Measurements from ENCODE around the gene KCNJ1. TPM values are rescaled to one million over a fixed set of nuclear protein-coding genes. Genes with fewer than 3 reads are reported as not detected.

KCNJ1 gene
- total and polyA plus RNA-seq, 9 of the 15 experiments (the other 6 are each of a cell fraction or from before 2014, with no cell fraction given), result not detected

DNA sequence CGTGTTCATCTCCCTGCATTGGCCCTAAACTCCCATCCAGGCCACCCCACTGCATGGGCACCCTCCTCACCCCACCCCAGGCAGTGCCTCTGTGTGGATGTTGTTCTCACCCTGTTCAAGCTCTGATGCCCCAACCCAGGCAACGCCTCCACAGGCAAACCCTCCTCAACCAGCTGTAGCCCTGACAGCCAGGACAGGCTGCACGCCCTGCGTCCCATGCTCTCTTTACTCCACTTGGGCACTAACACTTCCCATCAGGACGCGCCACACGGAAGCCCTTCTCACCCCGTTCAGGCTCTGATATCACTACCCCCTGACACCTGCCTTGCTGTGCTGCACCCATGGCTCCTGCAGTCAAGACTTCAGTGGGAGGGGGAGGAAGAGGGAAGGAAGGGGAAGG lies 47.9 kb downstream of the KCNJ1 start:
- no peak overlapping the region for H3K9ac ChIP-seq (ENCODE audit: insufficient read depth in 1 of 2, low read depth in 2 of 2, low read length in 2 of 2)
- no TSS peak for BruUV-seq (replicated peaks)
- intact Hi-C loops (cut with micrococcal nuclease), result no loop called here
- ATAC-seq (no peak), FAIRE-seq (no peak), DNase-seq (ENCODE audit: extremely low read depth in 1 of 4, low spot score in 3 of 4) (no peak)
- H3K4me2 ChIP-seq (ENCODE audit: insufficient read depth, low read length), result no peak overlapping the region
- no peak overlapping the region for H3K27ac ChIP-seq (ENCODE audit: extremely low read depth, low read depth, low read length)
- in situ Hi-C loops (cut with MboI), result no loop called here
- H3K4me3 ChIP-seq, result no peak overlapping the region
- no peak overlapping the region for H2AFZ ChIP-seq (ENCODE audit: low read depth, low read length)
- WGBS (ENCODE audit: insufficient coverage, low coverage, missing lambda C conversion rate), result 0% methylated on average over 8 of the region's 8 CpGs
- no peaks in the 10 kb centered on the region for H3K9me1 ChIP-seq (ENCODE audit: control insufficient read depth, insufficient read depth, low read length)
- ChIA-PET POLR2A (no interaction called here), CTCF (ENCODE audit: low intra/inter-chr PET ratio) (no interaction called here)
- no peaks in the 10 kb centered on the region for H4K20me1 ChIP-seq (replicated peaks; ENCODE audit: control insufficient read depth, insufficient read depth, low read length)
- H3K27me3 ChIP-seq (ENCODE audit: control insufficient read depth in 2 of 2, insufficient read depth in 2 of 2, low read length in 2 of 2), result peaks cover 5 to 9% of the 10 kb centered on the region in 2 experiments; a peak in 3 of 5 replicates
- H3K4me1 ChIP-seq (replicated peaks in 1 of 2; ENCODE audit: control insufficient read depth in 2 of 2, insufficient read depth in 2 of 2, low read length in 2 of 2), result no peaks in the 10 kb centered on the region
- no peaks in the 10 kb centered on the region for H3K79me2 ChIP-seq (ENCODE audit: control insufficient read depth, insufficient read depth, low read length)
- H3K36me3 ChIP-seq (ENCODE audit: control insufficient read depth, insufficient read depth, low read length), result no peaks in the 10 kb centered on the region
- H3K9me3 ChIP-seq (replicated peaks; ENCODE audit: control insufficient read depth, insufficient read depth, low read depth, low read length), result no peaks in the 10 kb centered on the region
- TF ChIP-seq POLR2G (IDR thresholded peaks at IDR 0.05; ENCODE audit: low read depth, low read length), result no peak
- TF ChIP-seq, protein P1, sequence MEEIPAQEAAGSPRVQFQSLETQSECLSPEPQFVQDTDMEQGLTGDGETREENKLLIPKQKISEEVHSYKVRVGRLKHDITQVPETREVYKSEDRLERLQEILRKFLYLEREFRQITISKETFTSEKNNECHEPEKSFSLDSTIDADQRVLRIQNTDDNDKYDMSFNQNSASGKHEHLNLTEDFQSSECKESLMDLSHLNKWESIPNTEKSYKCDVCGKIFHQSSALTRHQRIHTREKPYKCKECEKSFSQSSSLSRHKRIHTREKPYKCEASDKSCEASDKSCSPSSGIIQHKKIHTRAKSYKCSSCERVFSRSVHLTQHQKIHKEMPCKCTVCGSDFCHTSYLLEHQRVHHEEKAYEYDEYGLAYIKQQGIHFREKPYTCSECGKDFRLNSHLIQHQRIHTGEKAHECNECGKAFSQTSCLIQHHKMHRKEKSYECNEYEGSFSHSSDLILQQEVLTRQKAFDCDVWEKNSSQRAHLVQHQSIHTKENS (CRISPR knock-in tag; IDR thresholded peaks at IDR 0.05), result no peak
- no peak for TF ChIP-seq HLTF (IDR thresholded peaks at IDR 0.05)
- TF ChIP-seq, protein P2, sequence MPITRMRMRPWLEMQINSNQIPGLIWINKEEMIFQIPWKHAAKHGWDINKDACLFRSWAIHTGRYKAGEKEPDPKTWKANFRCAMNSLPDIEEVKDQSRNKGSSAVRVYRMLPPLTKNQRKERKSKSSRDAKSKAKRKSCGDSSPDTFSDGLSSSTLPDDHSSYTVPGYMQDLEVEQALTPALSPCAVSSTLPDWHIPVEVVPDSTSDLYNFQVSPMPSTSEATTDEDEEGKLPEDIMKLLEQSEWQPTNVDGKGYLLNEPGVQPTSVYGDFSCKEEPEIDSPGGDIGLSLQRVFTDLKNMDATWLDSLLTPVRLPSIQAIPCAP (CRISPR knock-in tag; IDR thresholded peaks at IDR 0.05; ENCODE audit: borderline replicate concordance), result no peak
- TF ChIP-seq ZNF124 (CRISPR knock-in tag; IDR thresholded peaks at IDR 0.05), result no peak
- TF ChIP-seq, protein P3, sequence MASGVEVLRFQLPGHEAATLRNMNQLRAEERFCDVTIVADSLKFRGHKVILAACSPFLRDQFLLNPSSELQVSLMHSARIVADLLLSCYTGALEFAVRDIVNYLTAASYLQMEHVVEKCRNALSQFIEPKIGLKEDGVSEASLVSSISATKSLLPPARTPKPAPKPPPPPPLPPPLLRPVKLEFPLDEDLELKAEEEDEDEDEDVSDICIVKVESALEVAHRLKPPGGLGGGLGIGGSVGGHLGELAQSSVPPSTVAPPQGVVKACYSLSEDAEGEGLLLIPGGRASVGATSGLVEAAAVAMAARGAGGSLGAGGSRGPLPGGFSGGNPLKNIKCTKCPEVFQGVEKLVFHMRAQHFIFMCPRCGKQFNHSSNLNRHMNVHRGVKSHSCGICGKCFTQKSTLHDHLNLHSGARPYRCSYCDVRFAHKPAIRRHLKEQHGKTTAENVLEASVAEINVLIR (CRISPR knock-in tag; IDR thresholded peaks at IDR 0.05), result no peak
- TF ChIP-seq CEBPG (CRISPR knock-in tag; IDR thresholded peaks at IDR 0.05), result no peak
- no peak for TF ChIP-seq CEBPG (tag; conservative IDR thresholded peaks at IDR 0.05 in 1 of 2, IDR thresholded peaks at IDR 0.05 in 1 of 2)
- no peak for TF ChIP-seq TRIM24 (IDR thresholded peaks at IDR 0.05)
- TF ChIP-seq, protein P4, sequence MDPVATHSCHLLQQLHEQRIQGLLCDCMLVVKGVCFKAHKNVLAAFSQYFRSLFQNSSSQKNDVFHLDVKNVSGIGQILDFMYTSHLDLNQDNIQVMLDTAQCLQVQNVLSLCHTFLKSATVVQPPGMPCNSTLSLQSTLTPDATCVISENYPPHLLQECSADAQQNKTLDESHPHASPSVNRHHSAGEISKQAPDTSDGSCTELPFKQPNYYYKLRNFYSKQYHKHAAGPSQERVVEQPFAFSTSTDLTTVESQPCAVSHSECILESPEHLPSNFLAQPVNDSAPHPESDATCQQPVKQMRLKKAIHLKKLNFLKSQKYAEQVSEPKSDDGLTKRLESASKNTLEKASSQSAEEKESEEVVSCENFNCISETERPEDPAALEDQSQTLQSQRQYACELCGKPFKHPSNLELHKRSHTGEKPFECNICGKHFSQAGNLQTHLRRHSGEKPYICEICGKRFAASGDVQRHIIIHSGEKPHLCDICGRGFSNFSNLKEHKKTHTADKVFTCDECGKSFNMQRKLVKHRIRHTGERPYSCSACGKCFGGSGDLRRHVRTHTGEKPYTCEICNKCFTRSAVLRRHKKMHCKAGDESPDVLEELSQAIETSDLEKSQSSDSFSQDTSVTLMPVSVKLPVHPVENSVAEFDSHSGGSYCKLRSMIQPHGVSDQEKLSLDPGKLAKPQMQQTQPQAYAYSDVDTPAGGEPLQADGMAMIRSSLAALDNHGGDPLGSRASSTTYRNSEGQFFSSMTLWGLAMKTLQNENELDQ (CRISPR knock-in tag; IDR thresholded peaks at IDR 0.05; ENCODE audit: borderline replicate concordance), result no peak
- TF ChIP-seq, protein P5, sequence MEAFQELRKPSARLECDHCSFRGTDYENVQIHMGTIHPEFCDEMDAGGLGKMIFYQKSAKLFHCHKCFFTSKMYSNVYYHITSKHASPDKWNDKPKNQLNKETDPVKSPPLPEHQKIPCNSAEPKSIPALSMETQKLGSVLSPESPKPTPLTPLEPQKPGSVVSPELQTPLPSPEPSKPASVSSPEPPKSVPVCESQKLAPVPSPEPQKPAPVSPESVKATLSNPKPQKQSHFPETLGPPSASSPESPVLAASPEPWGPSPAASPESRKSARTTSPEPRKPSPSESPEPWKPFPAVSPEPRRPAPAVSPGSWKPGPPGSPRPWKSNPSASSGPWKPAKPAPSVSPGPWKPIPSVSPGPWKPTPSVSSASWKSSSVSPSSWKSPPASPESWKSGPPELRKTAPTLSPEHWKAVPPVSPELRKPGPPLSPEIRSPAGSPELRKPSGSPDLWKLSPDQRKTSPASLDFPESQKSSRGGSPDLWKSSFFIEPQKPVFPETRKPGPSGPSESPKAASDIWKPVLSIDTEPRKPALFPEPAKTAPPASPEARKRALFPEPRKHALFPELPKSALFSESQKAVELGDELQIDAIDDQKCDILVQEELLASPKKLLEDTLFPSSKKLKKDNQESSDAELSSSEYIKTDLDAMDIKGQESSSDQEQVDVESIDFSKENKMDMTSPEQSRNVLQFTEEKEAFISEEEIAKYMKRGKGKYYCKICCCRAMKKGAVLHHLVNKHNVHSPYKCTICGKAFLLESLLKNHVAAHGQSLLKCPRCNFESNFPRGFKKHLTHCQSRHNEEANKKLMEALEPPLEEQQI (IDR thresholded peaks at IDR 0.05), result no peak
- no peak for TF ChIP-seq RHOXF2B (CRISPR knock-in tag; conservative IDR thresholded peaks at IDR 0.05)
- TF ChIP-seq KDM5B (IDR thresholded peaks at IDR 0.05; ENCODE audit: insufficient replicate concordance, low read depth, low read length), result no peak
- TF ChIP-seq BRF1 (IDR thresholded peaks at IDR 0.05; ENCODE audit: borderline replicate concordance, extremely low read depth, insufficient read length), result no peak
- no peak for TF ChIP-seq NFIX (CRISPR knock-in tag; IDR thresholded peaks at IDR 0.05; ENCODE audit: low read depth)
- TF ChIP-seq ERF (CRISPR knock-in tag; IDR thresholded peaks at IDR 0.05), result no peak
